ENCODE results near the gene RORB.

RORB gene

GRCh38 chr9:74644023-74644422 lies 146.9 kb downstream of the RORB start:
- H3K4me1 ChIP-seq (ENCODE audit: low read length): no peaks in the 10 kb centered on the region

GRCh38 chr9:74645007-74645639 lies 148.0 kb downstream of the RORB start:
- Histone ChIP-seq H3K27me3 (replicated peaks; ENCODE audit: insufficient read depth, low read length) (no peaks in the 10 kb centered on the region), H2AFZ (ENCODE audit: low read length) (no peak overlapping the region), H3K9me3 (replicated peaks; ENCODE audit: insufficient read depth, low read length) (no peaks in the 10 kb centered on the region), H4K20me1 (ENCODE audit: insufficient read depth, low read length) (no peaks in the 10 kb centered on the region), H3K9me2 (replicated peaks; ENCODE audit: insufficient read depth, low read length) (no peaks in the 10 kb centered on the region), H3K79me2 (ENCODE audit: low read length) (no peaks in the 10 kb centered on the region), H3K4me3 (ENCODE audit: low read length) (no peak overlapping the region), H3K9ac (ENCODE audit: low read length) (no peak overlapping the region), H3F3A (ENCODE audit: insufficient read depth, low read length) (no peaks in the 10 kb centered on the region), H3K36me3 (replicated peaks; ENCODE audit: insufficient read depth, low read length) (no peaks in the 10 kb centered on the region), H3K4me2 (ENCODE audit: low read depth, low read length) (no peak overlapping the region), H3K4me1 (ENCODE audit: low read length) (no peaks in the 10 kb centered on the region), H3K27ac (ENCODE audit: low read length) (no peak overlapping the region)
- peak; percentile 35 for DNase-seq
- TF ChIP-seq EZH2 (optimal IDR thresholded peaks at IDR 0.05; ENCODE audit: low read depth, low read length): no peak
- no peak for TF ChIP-seq EZH2phosphoT487 (IDR thresholded peaks at IDR 0.05; ENCODE audit: low read length)
- TF ChIP-seq CTCF (IDR thresholded peaks at IDR 0.05; ENCODE audit: low read length): peak; percentile 63

More at GRCh38 chr9:74644023-74644422, 146.9 kb downstream of the RORB start:
- Histone ChIP-seq H3K4me2 (ENCODE audit: low read depth, low read length) (no peak overlapping the region), H3K27me3 (replicated peaks; ENCODE audit: insufficient read depth, low read length) (no peaks in the 10 kb centered on the region), H3K9ac (ENCODE audit: low read length) (no peak overlapping the region), H3K27ac (ENCODE audit: low read length) (no peak overlapping the region), H2AFZ (ENCODE audit: low read length) (no peak overlapping the region), H3K9me2 (replicated peaks; ENCODE audit: insufficient read depth, low read length) (no peaks in the 10 kb centered on the region), H3K9me3 (replicated peaks; ENCODE audit: insufficient read depth, low read length) (no peaks in the 10 kb centered on the region), H3F3A (ENCODE audit: insufficient read depth, low read length) (no peaks in the 10 kb centered on the region), H4K20me1 (ENCODE audit: insufficient read depth, low read length) (no peaks in the 10 kb centered on the region), H3K36me3 (replicated peaks; ENCODE audit: insufficient read depth, low read length) (no peaks in the 10 kb centered on the region), H3K4me3 (ENCODE audit: low read length) (no peak overlapping the region), H3K79me2 (ENCODE audit: low read length) (no peaks in the 10 kb centered on the region)
- TF ChIP-seq CTCF (IDR thresholded peaks at IDR 0.05; ENCODE audit: low read length): no peak
- TF ChIP-seq EZH2 (optimal IDR thresholded peaks at IDR 0.05; ENCODE audit: low read depth, low read length): no peak
- no peak for TF ChIP-seq EZH2phosphoT487 (IDR thresholded peaks at IDR 0.05; ENCODE audit: low read length)
- no peak for DNase-seq

GRCh38 chr9:74653410-74654080 lies 156.4 kb downstream of the RORB start:
- no peak overlapping the region for H3K27ac ChIP-seq (ENCODE audit: low read length)
- no peaks in the 10 kb centered on the region for H3K27me3 ChIP-seq (replicated peaks; ENCODE audit: insufficient read depth, low read length)
- no peaks in the 10 kb centered on the region for H3K9me2 ChIP-seq (replicated peaks; ENCODE audit: insufficient read depth, low read length)
- DNase-seq: no peak
- no peak overlapping the region for H3K9ac ChIP-seq (ENCODE audit: low read length)
- H3K36me3 ChIP-seq (replicated peaks; ENCODE audit: insufficient read depth, low read length): no peaks in the 10 kb centered on the region
- H2AFZ ChIP-seq (ENCODE audit: low read length): no peak overlapping the region
- H3K4me3 ChIP-seq (ENCODE audit: low read length): no peak overlapping the region
- H3K4me1 ChIP-seq (ENCODE audit: low read length): no peaks in the 10 kb centered on the region
- no peaks in the 10 kb centered on the region for H3K79me2 ChIP-seq (ENCODE audit: low read length)
- no peak for TF ChIP-seq EZH2 (optimal IDR thresholded peaks at IDR 0.05; ENCODE audit: low read depth, low read length)
- TF ChIP-seq EZH2phosphoT487 (IDR thresholded peaks at IDR 0.05; ENCODE audit: low read length): no peak
- TF ChIP-seq CTCF (IDR thresholded peaks at IDR 0.05; ENCODE audit: low read length): no peak
- no peaks in the 10 kb centered on the region for H3K9me3 ChIP-seq (replicated peaks; ENCODE audit: insufficient read depth, low read length)
- H4K20me1 ChIP-seq (ENCODE audit: insufficient read depth, low read length): no peaks in the 10 kb centered on the region
- H3K4me2 ChIP-seq (ENCODE audit: low read depth, low read length): no peak overlapping the region
- H3F3A ChIP-seq (ENCODE audit: insufficient read depth, low read length): no peaks in the 10 kb centered on the region

All from MM.1S (cell line).